Activated naive CD8-positive, alpha-beta T cell treated with anti-CD3 and anti-CD28 coated beads, Interleukin-2, amount 50 U/mL, for 16 hours (primary cell): ENCODE measurements around the gene TBC1D5.
"Not testable (repeated sequence)": the region's sequence is repeated elsewhere in the genome, so short reads cannot be mapped to it uniquely, and the experiment has no call there.

Experiments used
- DNase-seq: peaks from one replicate; pipeline ENCODE4 v3.0.0-alpha.2; 2020; ENCODE audit warnings: low read depth, low spot score

TBC1D5 gene

DNA sequence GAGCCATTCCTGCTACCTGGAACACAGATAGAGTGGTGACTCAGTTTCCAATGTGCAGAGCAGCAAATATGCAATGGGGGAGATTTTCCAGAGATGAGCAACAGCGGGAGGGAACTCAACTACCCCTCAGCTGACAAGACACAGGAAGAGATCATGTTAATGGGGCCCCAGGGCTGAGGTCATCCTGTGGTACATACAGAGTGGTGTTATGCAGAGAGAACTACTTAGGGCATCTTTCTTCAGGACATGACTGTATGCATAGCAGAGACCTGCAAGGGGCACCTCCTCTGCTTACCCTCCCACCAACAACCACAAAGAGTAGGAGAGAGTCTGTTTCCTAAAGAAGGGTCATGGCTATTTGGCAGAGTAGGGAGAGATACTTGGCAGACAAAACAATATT is 6.8 kb upstream of the TBC1D5 start:
- DNase-seq = no peak

DNA sequence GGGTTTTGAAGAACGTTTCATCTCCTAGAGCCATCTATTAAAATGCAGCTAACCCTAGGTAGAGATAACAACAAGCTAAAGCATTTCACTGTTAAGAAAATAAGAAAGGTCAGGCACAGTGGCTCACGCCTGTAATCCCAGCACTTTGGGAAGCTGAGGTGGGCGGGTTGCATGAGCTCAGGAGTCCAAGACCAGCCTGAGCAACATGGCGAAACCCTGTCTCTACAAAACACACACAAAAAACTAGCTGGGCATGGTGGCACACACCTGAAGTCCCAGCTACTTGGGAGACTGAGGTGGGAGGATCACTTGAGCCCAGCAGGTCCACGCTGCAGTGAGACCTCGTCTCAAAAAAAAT is 5.4 kb upstream of the TBC1D5 start:
- DNase-seq = no peak

DNA sequence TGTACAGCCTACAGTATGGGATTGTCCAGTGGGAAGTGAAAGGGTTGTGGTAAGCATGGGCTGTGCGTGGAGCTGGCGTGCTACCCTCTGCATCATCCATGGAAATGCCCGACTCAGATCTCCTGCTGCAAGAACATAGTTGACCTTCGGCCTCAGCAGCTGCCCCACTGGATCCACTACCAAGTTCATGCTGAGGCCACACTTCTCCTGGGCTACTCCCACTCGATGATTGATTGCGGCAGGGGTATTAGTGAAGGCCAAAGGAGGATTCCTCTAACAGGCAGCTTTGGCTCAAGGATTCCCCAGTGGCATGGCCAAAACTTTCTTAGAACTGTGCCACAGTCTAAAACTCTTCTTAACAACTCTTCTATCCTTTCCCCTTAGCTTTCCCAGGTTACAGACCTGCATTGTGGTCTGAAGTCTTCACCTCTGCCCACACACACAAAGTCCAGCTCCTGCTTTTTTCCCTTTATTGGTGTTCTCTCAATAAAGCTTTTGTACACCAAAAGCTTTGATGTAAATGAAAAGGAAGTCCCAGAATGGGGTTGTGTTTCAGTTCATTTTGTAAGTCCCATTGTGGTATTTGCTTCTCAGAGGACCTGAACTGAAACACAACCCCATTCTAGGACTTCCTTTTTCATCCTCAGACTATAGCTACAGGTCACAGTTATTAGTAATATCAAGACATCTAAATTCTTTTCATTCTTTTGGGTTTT is 4.9 kb upstream of the TBC1D5 start:
- no peak for DNase-seq

DNA sequence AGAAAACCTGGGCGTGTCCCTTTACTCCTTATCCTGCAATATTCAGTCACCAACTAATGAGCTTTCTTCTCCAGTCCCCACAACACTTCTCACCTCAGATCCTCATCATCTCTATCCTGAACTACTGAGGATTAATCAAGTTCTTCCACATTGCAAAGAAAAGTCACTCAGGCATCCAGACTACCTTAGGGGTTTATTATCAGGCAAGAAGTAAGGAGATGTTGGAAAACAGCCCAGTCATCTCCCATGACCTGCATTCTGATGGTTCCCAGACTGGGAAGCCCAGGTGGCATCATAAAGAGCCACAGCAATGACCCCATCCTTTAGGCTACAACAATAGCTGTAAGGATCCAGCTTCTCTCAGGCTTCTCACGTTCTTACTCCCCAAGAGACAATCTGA is 3.5 kb upstream of the TBC1D5 start:
- DNase-seq = no peak

DNA sequence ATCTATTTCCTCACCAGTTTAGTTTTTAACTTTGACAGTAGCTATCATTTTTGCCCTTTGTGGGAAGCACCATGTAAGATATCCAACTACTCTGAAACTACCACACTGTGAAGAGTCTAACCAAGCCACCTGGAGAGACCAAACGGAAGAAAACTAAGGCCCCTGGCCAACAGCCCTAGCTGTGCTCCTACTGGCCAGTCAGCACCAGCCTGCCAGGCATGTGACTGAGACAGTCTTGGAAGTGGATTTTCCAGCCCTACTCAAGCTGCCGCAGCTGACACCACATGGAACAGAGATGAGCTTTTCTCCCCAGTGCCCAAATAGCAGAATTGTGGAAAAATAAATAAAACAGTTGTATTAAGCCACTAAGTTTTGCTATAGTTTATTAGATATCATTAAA is 2.9 kb upstream of the TBC1D5 start:
- no peak for DNase-seq

DNA sequence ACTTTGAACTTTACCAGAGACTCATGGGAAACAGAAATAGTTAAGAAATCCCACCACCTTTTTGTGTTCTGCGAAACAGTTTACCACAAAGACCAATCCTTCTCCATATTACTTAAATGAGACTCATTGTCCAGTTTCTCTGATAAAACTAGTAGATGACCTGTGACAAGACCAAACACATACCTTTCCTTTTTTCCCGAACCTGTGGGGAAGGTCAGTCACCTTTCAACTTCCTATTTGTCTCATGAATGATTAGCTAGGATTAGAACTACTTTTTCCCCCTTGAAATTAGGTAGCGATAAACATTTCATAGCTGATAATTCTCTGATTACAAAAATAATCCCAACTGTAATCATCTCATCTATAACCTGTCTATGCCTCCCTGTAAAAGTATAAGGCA is 2.3 kb upstream of the TBC1D5 start:
- no peak for DNase-seq

DNA sequence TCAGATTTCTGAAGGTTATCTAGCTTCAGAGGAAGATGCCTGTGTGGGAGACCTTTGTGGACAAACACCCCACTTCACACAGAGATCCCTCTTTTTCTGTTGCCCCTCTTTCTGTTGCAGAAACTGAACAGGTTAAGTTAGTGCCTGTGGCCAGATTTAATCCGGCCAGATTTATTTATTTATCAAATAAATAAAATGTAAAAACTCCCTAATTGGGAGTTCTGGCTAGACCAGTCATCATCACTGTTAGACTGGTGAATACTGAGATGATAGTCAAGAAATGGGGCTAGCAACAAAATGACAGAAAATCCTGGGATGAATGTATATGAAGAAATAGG is 1.2 kb upstream of the TBC1D5 start:
- DNase-seq = no peak

DNA sequence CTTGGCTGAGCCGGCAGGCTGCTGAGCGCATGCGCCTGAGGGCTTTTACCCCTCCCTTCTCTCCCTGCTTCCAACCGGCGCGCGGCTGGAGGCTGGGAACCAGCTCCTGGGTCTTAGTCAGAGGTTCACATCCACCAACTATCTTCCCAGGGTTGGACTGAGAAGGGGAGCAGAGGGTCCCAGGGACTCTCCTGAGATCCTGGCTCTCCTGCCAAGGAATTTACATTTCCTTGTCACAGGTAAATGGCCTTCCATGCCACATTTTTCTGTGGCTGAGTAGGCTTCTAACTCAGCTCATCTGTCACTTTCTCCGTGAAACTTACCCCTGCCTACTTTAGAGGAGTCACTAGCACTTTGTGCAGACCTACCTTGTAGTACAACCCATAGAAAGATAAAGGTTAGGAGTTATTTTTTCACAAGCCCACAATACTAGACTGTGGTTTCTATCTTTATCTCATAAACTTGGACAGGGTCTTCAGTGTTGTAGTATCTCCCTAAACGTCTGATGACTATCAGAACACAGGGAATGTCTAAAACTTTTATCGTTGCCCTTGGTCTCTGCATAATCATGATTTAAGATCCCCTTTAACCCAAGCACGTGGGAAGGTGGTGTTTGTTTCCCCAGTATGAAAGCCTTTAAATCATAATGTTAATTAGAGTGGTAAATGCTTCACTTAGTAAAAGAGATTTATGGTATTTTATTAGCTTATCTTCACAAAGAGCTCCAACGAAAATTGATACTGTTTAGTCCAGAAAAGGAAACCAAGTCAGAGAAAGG is 638 bp upstream of the TBC1D5 start:
- no peak for DNase-seq

DNA sequence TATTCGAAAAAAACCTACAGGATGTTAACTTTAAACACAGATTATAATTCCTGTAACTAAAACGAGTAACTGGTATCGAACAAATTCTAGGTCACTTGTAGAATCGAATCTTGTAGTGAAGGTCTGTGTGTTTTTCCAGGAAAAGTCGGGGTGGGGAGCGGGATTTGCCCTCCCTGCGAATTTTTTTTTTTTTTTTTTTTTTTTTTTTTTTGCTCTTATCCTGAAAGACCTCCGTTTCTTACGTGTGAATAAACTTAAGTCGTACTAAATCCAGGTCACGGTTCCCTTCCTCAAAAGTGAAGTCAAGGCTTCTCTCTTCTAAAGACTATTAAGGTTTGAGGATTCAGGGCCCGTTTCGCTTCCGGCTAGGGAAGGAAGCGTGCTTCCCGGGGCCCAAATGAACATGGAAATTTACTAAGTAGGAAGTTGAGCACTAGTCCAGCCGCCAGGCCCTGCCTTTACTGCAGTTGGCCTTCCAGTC is 770 bp downstream of the TBC1D5 start:
- no peak for DNase-seq

DNA sequence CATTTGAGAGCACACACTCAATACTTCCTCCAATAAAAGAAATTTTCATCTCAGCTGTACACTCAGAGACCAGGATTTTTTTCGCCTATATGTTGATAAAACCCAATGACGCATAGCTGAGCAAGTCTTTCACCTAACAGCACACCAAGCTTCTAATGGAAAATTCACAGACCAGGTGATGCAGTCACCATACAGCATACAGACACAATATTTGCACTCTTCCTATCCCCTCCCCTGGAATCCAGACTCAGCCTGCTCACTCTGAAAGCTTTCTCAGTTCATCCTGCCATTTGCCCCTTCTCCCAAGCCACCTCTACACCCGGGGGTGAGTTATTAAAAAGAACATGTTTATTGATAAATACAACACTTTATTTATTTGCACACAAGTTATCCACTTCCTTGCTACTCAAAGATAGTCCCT is 1.7 kb downstream of the TBC1D5 start:
- DNase-seq = no peak

DNA sequence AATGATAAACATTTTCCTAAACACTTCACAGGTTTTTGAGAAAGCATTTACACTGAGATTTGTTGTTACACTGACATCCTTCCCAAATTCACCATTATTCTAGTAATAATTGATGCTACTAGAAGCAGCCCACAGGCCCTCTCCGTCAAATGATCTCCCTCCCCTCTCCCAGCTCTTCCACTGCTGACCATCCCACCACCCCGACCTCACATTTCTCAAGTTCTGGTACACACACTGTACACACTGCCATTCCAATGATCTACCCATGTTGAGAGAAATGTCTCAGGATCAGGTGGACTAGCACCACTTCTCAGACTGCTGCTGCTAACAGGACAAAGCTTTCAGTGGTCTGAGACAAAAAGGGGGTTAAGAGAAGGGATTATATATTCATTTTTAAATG is 3.5 kb downstream of the TBC1D5 start:
- DNase-seq = no peak

DNA sequence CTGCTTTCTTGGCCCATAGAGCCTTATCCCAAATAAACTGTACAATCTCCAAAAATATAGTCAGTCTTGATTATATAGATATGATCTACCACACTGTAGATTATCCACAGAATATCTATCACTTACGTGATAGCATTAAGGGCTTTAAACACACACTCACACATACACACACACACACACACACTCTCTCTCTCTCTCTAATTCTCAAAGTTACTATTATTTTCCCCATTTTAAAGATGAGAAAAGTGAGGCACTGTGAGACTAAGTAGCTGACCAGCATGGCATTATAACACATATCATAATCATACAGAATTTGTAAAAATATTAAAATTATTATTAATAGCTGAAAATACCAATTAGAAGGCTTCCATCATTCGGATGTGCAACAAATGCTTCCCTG is 4.2 kb downstream of the TBC1D5 start:
- DNase-seq = no peak

DNA sequence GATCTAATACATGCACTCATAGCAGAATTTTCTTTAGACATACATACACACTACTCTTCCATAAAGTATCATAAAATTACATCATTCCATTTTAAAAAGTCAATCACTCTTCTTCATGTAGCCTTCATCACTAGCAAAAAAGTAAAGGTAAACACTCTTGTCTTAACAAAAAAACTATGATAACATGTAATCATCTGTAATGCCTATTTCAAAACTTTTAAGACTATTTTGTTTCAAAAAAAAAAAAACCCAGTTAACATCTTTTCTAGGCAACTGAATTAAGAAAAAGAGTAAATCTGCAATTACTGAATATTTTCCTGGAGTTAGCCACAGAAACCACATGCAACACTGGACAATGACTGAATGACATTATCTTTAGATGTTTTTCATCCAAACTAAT is 4.8 kb downstream of the TBC1D5 start:
- DNase-seq = no peak

DNA sequence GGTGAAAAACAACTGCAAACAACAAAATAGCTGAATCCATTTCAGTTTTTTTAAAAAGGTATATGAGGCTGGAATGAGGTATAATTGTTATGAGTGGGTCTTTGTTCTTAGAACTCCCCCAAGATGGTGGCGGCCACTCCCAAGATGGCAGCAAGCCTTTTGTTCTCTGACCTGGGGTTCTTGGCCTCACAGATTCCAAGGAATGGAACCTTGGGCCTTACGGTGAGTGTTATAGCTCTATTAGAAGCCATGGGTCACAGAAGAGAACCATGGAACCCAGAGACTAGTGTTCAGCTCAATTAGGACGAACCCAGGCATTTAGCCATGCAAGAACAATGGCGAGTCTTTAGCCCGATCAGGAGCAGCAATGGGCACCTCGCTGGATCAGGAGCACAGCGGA is 7.1 kb downstream of the TBC1D5 start:
- DNase-seq = not testable (repeated sequence)

DNA sequence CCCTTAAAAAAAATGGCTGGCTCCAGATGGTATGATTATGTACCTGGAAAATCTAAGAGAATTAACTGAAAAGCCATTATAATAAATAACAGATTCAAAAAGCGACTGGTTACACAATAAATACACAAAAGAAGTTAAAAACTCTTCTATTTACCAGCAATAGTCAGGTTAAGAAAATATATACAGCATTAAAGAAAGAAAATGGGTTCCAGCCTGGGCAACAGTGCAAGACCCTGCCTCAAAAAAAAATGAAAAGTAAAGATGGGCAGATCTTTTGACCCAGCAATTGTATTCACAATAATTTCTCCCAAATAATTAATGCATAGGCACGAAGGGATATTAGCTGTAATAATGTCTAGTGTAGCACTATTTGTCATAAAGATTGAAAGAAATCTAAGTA is 8.7 kb downstream of the TBC1D5 start:
- DNase-seq = no peak

DNA sequence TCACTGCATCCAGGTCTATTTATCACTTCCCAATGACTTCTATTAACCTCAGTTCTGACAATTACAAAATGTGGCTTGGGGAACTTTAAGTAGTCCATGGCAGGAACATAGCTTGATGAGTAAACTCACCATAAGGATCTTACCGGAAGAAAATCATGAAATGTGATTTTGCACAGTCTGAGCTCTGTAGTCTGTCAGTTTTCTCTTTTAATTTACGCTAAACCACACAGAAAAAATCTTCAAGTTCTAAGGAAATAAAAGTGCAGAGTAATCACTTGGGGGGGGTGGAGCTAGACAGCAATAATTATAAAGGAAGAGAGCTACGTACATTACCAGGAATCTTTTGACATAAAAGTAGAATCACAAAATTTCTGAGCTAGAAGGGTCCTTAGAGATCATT is 9.2 kb downstream of the TBC1D5 start:
- DNase-seq = no peak

DNA sequence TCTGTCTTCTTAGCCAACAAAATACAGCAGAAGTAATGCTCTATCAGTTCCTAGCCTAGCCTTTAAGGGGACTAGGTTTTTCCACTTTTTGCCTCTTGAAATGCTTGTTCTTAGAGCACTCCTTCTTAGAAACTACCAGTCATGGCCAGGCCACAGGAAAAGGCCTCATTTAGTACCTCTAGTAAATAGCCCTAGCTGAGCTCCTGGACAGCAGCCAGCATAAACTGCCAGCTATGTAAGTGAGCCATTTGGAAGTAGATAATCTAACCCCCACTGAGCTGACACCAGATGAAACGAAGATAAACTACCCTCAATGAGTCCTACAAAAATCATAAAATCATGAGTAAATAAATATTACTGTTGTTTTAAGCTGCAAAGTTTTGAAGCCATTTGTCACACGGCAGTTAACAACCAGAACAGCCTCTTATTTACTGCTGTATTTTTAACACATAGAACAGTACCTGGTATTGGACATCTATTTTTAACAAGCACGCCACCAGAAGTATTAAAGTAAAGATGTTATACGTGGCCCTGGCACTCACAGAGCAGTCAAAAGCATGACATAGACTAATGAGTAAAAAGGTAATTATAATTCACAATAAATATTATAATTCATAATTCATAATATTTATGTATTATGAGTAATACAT is 12.0 kb downstream of the TBC1D5 start:
- DNase-seq = no peak

DNA sequence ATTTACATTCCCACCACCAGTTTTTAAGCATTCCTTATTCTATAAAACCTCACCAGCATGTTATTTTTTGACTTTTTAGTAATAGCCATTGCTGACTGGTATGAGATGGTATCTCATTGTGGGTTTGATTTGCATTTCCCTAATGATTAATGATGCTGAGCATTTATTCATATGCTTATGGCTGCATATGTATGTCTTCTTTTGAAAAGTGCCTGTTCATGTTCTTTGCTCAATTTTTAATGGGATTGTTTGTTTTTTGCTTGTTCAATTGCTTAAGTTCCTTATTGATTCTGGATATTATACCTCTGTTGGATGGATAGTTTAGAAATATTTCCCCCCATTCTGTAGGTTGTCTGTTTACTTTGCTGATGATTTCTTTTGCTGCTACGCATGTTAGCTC is 16.1 kb downstream of the TBC1D5 start:
- no peak for DNase-seq

DNA sequence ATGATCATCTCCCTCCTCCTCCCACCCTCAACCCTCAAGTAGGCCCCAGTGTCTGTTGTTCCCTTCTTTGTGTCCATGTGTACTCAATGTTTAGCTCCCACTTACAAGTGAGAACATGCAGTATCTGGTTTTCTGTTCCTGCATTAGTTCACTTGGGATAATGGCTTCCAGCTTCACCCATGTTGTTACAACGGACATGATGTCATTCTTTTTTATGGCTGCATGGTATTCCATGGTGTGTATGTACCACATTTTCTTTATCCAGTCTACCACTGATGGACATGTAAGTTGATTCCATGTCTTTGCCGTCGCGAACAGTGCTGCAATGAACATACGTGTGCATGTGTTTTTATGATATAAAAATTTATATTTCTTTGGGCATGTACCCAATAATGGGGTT is 16.6 kb downstream of the TBC1D5 start:
- not testable (repeated sequence) for DNase-seq

DNA sequence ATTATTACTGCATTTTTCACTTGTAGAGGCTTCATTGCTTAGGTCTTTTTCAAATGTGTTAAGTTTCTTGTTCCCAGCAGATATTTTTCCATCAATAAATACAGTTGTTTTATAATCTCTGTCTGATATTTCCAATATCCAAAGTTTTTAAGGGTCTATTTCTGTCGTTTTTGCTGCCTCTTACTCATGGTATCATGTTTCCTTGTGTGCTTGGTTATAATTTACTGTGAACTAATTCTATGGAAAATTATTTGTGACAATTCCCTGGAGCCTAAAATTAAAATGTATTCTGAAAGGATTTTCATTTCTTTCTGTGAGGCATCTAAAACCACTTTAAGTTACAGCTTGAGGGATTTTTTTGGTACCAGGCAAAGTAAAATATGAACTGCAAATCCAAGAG is 17.5 kb downstream of the TBC1D5 start:
- DNase-seq = no peak

DNA sequence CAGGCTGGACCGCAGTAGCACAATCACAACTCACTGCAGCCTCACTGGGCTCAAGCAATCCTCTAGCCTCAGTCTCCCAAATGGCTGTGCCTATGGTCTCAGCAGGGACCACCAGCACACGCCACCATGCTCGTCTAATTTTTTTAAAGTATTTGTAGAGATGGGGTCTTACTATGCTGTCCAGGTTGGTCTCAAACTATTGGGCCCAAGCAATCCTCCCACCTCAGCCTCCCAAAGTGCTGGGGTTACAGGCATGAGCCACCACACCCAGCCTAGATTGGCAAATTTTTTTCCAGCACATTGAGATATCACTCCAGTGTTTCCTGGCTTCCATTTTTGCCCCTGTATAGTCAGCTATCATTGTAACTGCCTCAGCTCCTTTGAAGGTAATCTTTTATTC is 18.3 kb downstream of the TBC1D5 start:
- no peak for DNase-seq

DNA sequence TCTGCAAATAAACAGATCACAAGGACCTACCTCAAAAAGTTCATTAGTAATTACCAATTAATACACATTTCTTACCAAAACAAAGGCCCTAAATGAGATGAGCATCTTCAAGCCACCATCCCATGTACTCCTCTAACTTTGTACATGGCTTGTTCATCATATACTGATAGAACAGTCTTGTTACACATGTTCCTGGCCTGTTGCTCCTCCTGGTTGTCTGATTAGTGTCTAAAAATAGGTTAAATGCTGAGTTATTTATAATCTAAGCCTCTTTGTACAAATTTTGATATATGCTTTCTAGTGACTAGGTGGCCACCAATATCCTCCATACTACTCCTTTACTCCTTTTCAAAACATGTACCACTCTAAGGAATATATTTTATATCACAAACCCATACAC is 25.0 kb downstream of the TBC1D5 start:
- DNase-seq = no peak

DNA sequence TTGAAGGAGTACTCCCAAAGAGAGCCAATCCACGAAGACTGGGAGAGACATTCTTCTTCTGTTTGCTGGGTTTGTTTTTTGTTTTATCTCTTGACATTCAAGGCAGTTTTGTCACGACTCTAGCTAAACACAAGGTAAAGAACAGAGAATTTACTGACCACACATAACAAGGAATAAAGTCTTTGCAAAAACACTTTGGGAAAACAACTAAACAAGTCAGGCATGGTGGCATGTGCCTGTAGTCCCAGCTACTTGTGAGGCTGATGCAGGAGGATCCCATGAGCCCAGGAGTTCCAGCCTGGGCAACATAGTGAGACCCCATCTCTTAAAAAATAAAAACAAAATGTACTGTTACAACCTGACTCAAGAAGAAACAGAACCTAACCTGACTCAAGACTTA is 28.0 kb downstream of the TBC1D5 start:
- no peak for DNase-seq
